HS-5 (cell line): Measurements from ENCODE around the gene ZXDC.

ENCODE experiments used
- DNase-seq: peaks from one replicate; pipeline ENCODE4 v3.0.0-alpha.2; 2012; ENCODE audit warnings: low read depth

ZXDC gene

DNA sequence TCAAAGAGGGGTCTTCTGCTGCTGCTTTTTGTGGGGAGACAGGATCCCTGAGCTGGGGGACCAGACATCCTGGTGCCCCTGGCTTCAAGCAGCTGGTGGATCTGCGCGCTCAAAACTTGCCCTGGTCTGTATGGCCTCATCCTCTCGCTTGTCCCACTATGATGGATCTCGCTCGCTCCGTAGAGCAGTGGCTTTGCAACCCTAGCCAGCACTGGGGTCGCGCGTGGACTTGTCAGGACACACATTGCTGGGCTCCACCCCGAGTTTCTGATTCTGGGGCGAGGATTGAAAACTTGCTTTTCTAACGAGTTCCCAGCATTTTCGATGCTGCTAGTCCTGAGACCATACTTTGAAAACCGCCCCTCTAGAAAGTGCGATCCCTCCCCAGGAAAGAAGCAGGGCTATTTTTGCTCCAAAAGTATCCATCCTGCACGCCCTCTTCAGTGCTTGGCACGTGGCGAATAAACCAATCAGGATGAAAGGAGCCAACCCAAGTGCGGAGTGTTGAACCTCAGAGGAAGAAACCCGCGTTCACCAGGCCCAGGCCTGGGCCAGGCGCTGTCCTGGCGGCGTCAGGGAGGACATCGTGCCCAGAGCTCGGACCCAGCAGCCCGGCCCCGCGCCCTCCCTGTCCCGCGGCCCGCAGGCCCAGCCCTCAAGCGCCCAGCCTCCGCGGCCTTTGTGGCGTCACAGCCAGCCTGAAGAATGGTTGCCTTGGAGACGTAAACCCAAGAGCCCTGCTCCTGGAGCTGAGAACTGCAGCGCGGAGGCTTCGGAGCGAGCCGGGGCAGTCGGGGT, 81.3 kb downstream of the ZXDC start, which contains the start of gene CFAP100:
Gene CFAP100 (plus strand): TSS at position 731 of the 798 bp plus-strand sequence. CDS start 1,092 bp downstream, outside the sequence.
- DNase-seq: no peak

DNA sequence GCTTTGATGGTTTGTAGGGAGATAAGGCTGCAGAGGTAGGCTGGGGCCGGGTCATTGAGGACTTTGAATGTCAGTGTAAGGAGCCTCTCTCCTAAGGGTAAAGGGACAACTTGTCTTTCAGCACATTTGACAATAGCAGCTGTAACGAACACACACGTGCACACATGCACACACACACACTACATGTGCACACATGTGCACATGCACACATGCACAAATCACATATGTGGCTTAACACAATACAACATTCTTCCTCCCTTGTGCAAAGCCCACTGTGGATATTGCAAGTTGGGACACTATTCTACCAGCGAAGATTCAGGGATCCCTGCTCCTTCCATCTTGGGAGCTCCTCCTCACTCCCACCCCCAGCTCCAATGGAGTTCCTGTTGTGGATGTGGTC, 82.1 kb downstream of the ZXDC start:
- no peak for DNase-seq

DNA sequence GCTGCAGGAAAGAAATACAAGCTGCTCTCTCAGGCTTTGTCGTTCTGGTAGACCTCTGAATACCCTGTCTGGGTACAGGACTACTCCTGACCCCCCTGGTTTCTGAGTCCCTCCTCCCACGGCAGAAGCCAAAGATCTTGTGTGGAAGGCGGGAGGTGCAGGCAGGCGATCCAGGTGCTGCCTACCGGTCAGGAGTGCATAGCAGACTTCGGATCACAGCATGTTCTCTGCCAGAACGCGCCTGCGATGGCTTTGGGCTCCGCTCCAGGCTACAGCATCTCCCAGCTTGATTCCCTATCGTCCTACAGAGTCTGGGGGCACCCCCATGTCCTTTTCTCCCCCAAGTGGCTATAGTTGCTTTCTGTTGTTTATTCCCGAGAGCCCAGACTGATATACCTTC, 83.4 kb downstream of the ZXDC start:
- DNase-seq: no peak

DNA sequence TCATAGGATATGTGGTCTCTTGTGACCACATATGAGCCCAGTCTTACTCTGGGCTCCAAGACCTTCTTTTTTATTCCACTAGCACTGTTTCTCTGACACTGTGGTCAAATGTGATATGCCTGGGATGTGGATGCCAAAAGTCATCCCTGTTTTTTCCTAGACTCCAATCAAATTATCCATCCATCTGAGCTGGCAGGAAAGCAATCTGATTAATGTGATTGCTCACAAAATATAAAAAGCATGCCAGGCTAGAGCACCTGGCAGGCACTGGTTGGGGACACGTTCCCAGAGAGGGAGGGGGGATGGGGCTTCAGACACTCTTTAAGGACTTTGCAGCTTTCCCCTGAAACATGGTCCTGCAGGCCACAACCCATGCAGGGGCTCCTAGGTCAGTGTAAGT, 84.1 kb downstream of the ZXDC start:
- DNase-seq: no peak

DNA sequence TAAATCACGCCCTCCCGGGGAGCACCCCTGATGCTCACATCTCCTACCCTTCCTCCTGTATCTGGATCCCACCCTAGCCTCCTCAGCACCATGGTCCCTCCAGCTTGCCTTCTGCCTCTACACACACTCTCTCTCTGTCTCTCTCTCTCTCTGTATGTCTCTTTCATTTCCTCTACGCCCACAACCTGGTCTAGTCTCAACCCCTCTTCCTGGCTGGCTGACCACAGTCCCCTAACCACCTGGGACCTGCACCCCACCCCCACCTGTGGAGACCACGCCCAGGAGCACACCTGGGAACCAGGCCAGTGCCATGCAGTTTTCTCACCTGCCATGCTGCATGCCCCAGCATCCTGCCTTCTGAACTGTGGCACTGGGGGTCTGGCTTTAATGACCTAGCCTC, 84.9 kb downstream of the ZXDC start:
- DNase-seq: no peak

DNA sequence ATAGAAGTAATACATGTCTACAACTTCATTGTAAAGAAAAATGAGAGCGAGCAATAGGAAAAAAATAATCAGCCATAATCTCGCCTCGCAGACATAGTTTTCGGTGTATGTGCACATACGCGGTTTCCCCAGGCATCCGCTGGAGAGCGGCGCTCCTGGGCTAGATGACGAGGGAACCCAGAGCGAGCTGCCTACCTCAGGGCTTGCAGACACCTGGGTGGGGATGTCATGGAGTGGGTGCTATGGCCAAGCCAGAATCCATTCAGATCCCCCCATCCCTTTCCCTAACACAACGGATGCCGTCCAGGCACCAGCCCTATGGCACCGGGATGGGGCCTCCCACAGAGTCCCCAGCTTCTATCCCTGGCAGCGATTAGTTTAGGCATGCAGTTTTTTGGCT, 85.5 kb downstream of the ZXDC start:
- no peak for DNase-seq

DNA sequence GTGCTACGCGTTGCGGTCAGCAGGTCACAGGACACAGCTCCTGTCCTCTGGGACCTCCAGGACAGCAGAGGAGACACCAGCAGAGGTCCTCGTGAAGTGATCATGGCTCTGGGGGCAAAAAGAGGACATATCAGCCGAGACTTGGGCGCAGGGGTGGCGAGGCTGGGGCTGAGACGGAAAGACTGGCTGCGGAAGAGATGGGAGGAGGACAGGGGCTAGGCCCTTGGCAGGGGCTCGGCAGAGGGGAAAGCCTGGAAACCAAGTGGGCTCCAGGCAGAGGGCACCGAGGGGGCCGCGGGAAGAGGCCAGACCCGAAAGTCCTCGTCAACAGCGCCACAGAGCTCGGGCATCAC, 85.9 kb downstream of the ZXDC start:
- no peak for DNase-seq

DNA sequence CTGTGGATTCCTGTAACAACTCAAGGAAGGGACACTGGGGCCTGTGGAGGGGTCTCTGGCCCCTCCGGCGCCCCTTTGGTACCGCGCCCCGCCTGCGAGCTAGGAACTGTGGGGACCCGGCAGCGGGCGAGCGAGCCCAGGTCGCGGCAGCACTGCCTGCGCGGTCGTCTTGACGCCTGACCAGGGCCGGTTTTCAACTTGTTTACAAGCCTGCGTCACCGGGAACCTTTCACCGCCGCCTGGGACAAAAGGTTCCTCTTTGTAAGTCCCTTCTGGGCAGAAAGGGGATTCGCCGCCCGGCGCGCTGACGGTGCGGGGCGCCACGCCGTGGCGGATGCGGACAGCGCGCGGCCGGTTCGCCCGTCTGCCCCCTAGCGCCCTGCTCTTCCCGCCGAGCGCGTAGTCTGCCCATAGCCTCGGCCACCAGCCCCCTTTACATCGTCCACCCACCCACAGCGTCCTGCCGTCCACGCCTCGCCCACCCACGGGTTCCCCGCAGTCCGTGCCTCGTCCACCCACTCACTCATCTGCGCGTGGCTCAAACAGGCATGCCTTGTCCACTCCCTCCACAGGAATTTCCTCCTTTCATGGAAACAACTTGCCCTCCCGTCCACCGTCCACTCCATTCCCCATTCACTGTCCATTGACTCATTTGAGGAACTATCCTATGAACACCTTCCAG, 86.4 kb downstream of the ZXDC start:
- peak; percentile 46 for DNase-seq
